GM10266 (cell line): Measurements from ENCODE around the gene PTS.
A peak's percentile ranks its signal among the peaks of the same experiment; 100 is the strongest.

Experiments used
- DNase-seq: peaks from one replicate; pipeline ENCODE4 v3.0.0; 2012; ENCODE audit errors: extremely low spot score
- CTCF ChIP-seq: IDR thresholded peaks from 2 replicates; pipeline ENCODE4 v1.5.1; 2012; ENCODE audit warnings: mild to moderate bottlenecking, low read depth; ENCODE audit not compliant: control insufficient read depth, insufficient read depth; ENCODE audit errors: missing control alignments

PTS gene

GRCh38 chr11:112226062-112226830 lies at the start of gene PTS:
PTS (plus strand) TSS chr11:112226428; CDS start chr11:112226444, 16 bp downstream.
- no peak for TF ChIP-seq CTCF
- DNase-seq = peak; percentile 95

- TF ChIP-seq CTCF = no peak
- DNase-seq = no peak
These were observed 48.6 kb upstream of the PTS start for GRCh38 chr11:112177589-112177988.

- DNase-seq = no peak
- TF ChIP-seq CTCF = no peak
These were observed 47.8 kb upstream of the PTS start for GRCh38 chr11:112178428-112178827.

GRCh38 chr11:112178936-112179335 lies 47.3 kb upstream of the PTS start:
- no peak for DNase-seq
- TF ChIP-seq CTCF = no peak

GRCh38 chr11:112179601-112180000 lies 46.6 kb upstream of the PTS start:
- DNase-seq = no peak

GRCh38 chr11:112182867-112183266 lies 43.4 kb upstream of the PTS start:
- TF ChIP-seq CTCF = no peak
- no peak for DNase-seq

More at GRCh38 chr11:112179601-112180000, 46.6 kb upstream of the PTS start:
- TF ChIP-seq CTCF = no peak

GRCh38 chr11:112185883-112186282 lies 40.3 kb upstream of the PTS start:
- no peak for DNase-seq
- no peak for TF ChIP-seq CTCF
